OCI-LY3 (cell line): Measurements from ENCODE around the gene PKLR.

Experiments
- H2AFZ ChIP-seq: fragments of 200-600, 300-600 bp; shearing (Covaris generic); 2 replicates; pipeline ENCODE4 v1.6.0; 2014; ENCODE audit warnings: antibody characterized with exemption, low read depth, low read length
- H3K27ac ChIP-seq: fragments of 200-600, 300-600 bp; sonication (generic); 2 replicates; pipeline ENCODE4 v1.5.1; 2014; ENCODE audit warnings: mild to moderate bottlenecking, low read length, moderate library complexity, mixed read lengths
- H3K27me3 ChIP-seq: fragments of 200-600, 300-600 bp; sonication (generic); 2 replicates; pipeline ENCODE4 v1.6.1; 2014; ENCODE audit warnings: low read depth, low read length, mixed read lengths
- H3K36me3 ChIP-seq: fragments of 200-600, 300-600 bp; sonication (generic); replicated peaks from 2 replicates; pipeline ENCODE3; 2014; ENCODE audit warnings: low read depth, low read length, mixed read lengths
- H3K4me1 ChIP-seq: fragments of 300-600, 200-600 bp; sonication (generic); 2 replicates; pipeline ENCODE4 v1.6.1; 2014; ENCODE audit warnings: low read length, mixed read lengths
- H3K4me2 ChIP-seq: fragments of 200-600, 300-600 bp; sonication (generic); 2 replicates; pipeline ENCODE4 v1.6.1; 2014; ENCODE audit warnings: low read length, mixed read lengths
- H3K4me3 ChIP-seq: fragments of 300-600, 200-600 bp; sonication (generic); 2 replicates; pipeline ENCODE4 v1.5.1; 2014; ENCODE audit warnings: antibody characterized with exemption, mild to moderate bottlenecking, low read length, moderate library complexity
- H3K79me2 ChIP-seq: fragments of 300-600, 200-600 bp; shearing (Covaris generic); 2 replicates; pipeline ENCODE4 v1.6.1; 2014; ENCODE audit warnings: mild to moderate bottlenecking, low read length, mixed read lengths
- H3K9ac ChIP-seq: fragments of 300-600, 200-600 bp; shearing (Covaris generic); 2 replicates; pipeline ENCODE4 v1.6.0; 2014; ENCODE audit warnings: mild to moderate bottlenecking, low read length, moderate library complexity
- H3K9me3 ChIP-seq: fragments of 200-600, 300-600 bp; shearing (Covaris generic); 2 replicates; pipeline ENCODE4 v1.6.1; 2014; ENCODE audit warnings: low read length, mixed read lengths; ENCODE audit not compliant: insufficient read depth
- H4K20me1 ChIP-seq: fragments of 200-600, 300-600 bp; sonication (generic); 2 replicates; pipeline ENCODE4 v1.6.1; 2016; ENCODE audit warnings: low read length, mixed read lengths; ENCODE audit not compliant: insufficient read depth
- CTCF ChIP-seq: fragments of 200-600, 300-600 bp; sonication (generic); IDR thresholded peaks from 2 replicates; pipeline ENCODE4 v1.5.1; 2014; ENCODE audit warnings: antibody characterized with exemption, low read length, low read depth
- EZH2phosphoT487 ChIP-seq: fragments of 200-600 bp; shearing (Covaris generic); IDR thresholded peaks from 2 replicates; pipeline ENCODE4 v1.6.1; 2018; ENCODE audit warnings: antibody characterized with exemption, mixed run types, low read depth

The PKLR gene

GRCh38 chr1:155300024-155300423 lies 1.2 kb downstream of the PKLR start:
- Histone ChIP-seq H3K79me2 (no peaks in the 10 kb centered on the region), H3K27me3 (no peaks in the 10 kb centered on the region), H4K20me1 (no peaks in the 10 kb centered on the region), H3K9me3 (no peaks in the 10 kb centered on the region), H3K9ac (no peak overlapping the region), H2AFZ (no peak overlapping the region), H3K4me3 (no peak overlapping the region), H3K27ac (no peak overlapping the region), H3K36me3 (no peaks in the 10 kb centered on the region), H3K4me2 (no peak overlapping the region), H3K4me1 (peaks cover 23% of the 10 kb centered on the region)
- no peak for TF ChIP-seq CTCF
- no peak for TF ChIP-seq EZH2phosphoT487

- Histone ChIP-seq H3K9ac (no peak overlapping the region), H3K27ac (no peak overlapping the region)
Observed at GRCh38 chr1:155297384-155297783, 3.9 kb downstream of the PKLR start.

GRCh38 chr1:155296661-155297060 lies 4.6 kb downstream of the PKLR start:
- H4K20me1 ChIP-seq: no peaks in the 10 kb centered on the region
- H3K4me3 ChIP-seq: no peak overlapping the region
- no peaks in the 10 kb centered on the region for H3K9me3 ChIP-seq
- H3K27me3 ChIP-seq: no peaks in the 10 kb centered on the region
- no peak overlapping the region for H3K4me2 ChIP-seq
- no peak overlapping the region for H3K27ac ChIP-seq
- H3K9ac ChIP-seq: no peak overlapping the region
- no peaks in the 10 kb centered on the region for H3K36me3 ChIP-seq
- H3K4me1 ChIP-seq: peaks cover 8% of the 10 kb centered on the region
- no peak for TF ChIP-seq EZH2phosphoT487
- TF ChIP-seq CTCF: no peak
- H3K79me2 ChIP-seq: no peaks in the 10 kb centered on the region
- no peak overlapping the region for H2AFZ ChIP-seq

More at GRCh38 chr1:155297384-155297783, 3.9 kb downstream of the PKLR start:
- no peaks in the 10 kb centered on the region for H4K20me1 ChIP-seq
- H2AFZ ChIP-seq: peak overlapping the region; percentile 72
- TF ChIP-seq CTCF (no peak), EZH2phosphoT487 (no peak)
- no peaks in the 10 kb centered on the region for H3K27me3 ChIP-seq
- peak overlapping the region; percentile 26 for H3K4me2 ChIP-seq
- no peak overlapping the region for H3K4me3 ChIP-seq
- H3K9me3 ChIP-seq: no peaks in the 10 kb centered on the region
- H3K79me2 ChIP-seq: no peaks in the 10 kb centered on the region
- peaks cover 8% of the 10 kb centered on the region for H3K4me1 ChIP-seq
- no peaks in the 10 kb centered on the region for H3K36me3 ChIP-seq

- no peaks in the 10 kb centered on the region for H3K79me2 ChIP-seq
- H3K9ac ChIP-seq: no peak overlapping the region
- no peak overlapping the region for H3K27ac ChIP-seq
- H3K9me3 ChIP-seq: no peaks in the 10 kb centered on the region
- H3K4me3 ChIP-seq: no peak overlapping the region
- H3K4me2 ChIP-seq: no peak overlapping the region
- no peaks in the 10 kb centered on the region for H3K36me3 ChIP-seq
- no peak for TF ChIP-seq EZH2phosphoT487
- TF ChIP-seq CTCF: no peak
- no peaks in the 10 kb centered on the region for H4K20me1 ChIP-seq
- no peak overlapping the region for H2AFZ ChIP-seq
- H3K4me1 ChIP-seq: peaks cover 8% of the 10 kb centered on the region
- no peaks in the 10 kb centered on the region for H3K27me3 ChIP-seq
Observed at GRCh38 chr1:155295942-155296267, 5.3 kb downstream of the PKLR start.
